NCI-H1417 (cell line): Measurements from ENCODE around the gene CASP3.
"Not testable (repeated sequence)": the region's sequence is repeated elsewhere in the genome, so short reads cannot be mapped to it uniquely, and the experiment has no call there.

ENCODE experiments used
- DNase-seq, 3 experiments: peaks; one replicate each; lab custom pipeline; 2025; lab: John Stamatoyannopoulos, UW

Gene CASP3

GRCh38 chr4:184635381-184635780, 13.9 kb downstream of the CASP3 start:
- DNase-seq = no peak

GRCh38 chr4:184632842-184633241, 16.4 kb downstream of the CASP3 start:
- DNase-seq = no peak

- no peak for DNase-seq
Observed at GRCh38 chr4:184628103-184628502, 21.1 kb downstream of the CASP3 start.

GRCh38 chr4:184625783-184626596, 23.3 kb downstream of the CASP3 start:
- DNase-seq = not testable (repeated sequence)

DNA sequence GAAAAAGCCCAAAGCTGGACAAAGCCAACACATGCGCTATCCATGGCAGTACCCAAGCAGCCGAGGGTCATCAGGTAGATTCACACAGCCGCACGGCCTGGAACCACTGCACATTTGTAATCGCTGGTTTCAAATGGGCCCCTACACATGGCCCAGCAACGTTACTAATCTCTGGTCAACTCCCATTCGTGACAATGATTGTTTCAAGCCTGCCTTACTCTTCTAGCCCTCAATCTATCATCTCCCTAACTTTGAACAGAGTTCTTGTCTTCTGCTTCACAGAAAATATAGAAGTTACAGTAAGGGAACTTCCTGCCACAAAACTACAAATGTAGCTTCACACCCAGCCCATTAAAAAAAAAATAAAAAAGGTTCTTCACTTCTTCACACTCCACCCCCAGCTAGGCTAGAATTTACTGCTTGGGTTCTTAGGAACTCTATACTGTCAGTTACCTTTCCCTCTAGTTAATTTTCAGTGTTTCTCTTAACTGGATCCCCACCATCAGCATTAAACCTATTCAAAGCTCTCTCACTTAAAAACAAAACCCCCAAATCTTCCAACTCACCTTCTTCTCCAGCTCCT, 24.2 kb downstream of the CASP3 start:
- DNase-seq = no peak

DNA sequence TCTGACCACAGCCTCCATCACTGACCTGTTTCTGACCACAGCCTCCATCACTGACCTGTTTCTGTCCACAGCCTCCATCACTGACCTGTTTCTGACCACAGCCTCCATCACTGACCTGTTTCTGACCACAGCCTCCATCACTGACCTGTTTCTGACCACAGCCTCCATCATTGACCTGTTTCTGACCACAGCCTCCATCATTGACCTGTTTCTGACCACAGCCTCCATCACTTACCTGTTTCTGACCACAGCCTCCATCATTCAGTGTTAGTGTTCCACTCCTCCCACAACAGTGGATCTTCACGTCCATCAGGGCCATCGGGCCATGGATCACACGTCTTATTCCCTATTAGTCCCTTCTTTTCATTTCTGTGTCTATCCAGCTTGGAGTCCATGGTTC, 24.7 kb downstream of the CASP3 start:
- DNase-seq = not testable (repeated sequence)

- no peak for DNase-seq
Observed at GRCh38 chr4:184621518-184621917, 27.7 kb downstream of the CASP3 start.

GRCh38 chr4:184620212-184620867, 28.9 kb downstream of the CASP3 start:
- DNase-seq = no peak

- DNase-seq = no peak
Observed at GRCh38 chr4:184617600-184618196, 31.5 kb downstream of the CASP3 start.

DNA sequence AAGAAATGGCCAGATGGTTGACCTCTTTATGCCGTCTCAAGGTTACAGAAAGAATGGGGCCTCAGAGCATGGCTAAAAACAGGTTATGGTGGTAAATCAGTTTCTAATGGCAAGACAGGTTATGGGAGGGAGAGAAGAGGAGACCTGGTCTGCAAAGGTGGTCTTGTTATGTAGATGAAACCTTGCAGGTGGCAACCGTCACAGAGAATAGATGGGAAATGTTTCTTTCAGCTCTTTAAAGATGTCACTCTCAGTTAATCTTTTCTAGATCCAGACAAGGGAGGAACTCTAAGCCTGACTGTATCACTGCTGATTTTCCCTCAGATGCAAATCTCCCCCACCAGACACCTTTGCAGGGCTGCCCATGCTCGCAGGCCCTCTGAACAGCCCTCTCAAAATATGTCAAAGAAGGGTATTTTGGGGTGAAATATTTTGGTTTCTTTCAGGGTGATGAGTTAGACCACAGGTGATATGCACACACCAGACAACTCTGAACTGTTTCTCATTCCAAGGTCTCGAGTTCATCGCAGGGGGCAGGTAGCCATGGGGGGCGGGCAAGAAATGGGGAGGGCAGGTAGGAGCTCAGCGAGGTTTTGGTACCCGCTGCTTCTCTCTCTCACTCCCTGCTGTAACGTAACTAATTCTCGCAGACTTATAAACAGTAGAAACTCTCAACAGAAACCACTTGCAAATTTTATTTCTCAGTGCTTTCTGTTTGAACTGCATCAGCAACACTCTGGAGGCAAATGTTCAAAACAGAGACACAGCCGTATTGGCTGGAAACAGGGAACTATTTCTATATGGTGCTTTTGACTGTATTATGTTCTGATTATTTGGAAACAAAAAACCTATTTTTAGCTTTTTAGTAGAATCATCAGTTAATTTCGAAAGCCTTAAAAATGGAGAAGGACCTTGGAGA, 32.4 kb downstream of the CASP3 start:
- no peak for DNase-seq

DNA sequence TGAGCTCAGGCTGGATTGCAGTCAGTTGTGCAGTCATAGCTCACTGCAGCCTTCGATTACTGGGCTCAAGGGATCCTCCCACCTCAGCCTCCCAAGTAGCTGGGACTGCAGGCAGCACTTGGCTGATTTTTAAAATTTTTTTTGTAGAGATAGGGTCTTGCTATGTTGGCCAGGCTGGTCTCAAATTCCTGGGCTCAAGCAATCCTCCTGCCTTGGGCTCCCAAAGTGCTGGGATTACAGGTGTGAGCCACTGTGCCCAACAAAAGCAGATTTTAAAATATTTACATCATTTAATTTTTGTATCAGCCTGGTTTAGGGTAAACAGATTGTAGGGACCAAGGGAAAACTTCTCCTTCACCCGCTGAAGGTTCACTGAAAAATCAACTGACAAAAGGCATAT, 33.1 kb downstream of the CASP3 start:
- DNase-seq = not testable (repeated sequence)

DNA sequence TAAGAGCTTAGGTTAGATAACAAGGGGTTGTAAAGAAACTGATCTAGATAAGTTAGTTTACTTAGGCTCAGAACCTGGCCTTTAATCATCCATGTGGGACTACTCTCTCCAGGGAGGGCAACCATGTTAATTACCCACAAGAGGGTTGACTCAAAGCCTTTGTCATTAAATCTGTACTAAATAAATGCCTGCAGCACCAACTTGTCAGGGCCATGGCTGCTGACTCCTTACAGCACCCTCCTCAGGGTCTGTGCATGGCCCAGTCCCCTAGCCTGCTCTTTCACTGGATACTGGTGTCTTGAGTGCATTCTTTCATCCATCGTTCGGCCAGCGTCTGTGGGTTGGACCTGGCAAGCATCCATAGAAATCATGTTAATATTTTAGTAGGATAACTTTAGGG, 34.7 kb downstream of the CASP3 start:
- DNase-seq = no peak

DNA sequence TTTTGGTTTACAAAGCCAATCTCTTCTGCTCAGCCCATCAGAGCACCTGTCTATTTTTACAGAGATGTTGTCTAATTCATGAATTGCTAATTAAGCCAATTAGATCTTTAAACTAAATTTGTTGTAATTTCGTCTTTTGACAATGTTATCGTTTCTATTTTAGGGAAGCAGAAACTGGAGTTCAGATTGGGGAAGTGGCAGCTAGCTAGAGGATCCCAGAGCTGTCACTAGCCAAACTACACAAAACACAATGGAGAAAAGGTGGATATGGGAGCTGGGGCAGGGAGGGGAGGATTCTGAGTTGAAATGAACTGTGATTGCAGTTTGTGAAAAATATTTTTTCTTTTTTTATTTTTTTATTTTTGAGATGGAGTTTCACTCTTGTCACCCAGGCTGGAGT, 35.8 kb downstream of the CASP3 start:
- no peak for DNase-seq

DNA sequence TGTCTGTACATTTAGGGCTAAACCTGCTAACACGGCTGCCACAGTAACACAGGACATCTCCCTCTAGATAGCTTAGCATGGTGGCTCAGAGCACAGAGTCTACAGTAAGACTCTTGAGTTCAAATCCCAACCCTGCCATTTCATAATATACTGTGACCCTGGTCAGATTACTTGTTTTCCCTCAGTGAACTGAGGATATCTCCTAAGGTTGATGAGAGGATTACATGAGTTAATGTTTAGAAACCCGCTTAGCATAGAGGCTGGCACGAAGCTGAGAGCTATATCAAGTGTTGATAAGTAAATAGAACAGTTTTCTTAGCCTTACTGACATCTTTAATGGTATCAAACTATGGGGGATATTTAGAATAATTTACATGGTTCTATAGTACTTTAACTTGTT, 37.2 kb downstream of the CASP3 start:
- no peak for DNase-seq

DNA sequence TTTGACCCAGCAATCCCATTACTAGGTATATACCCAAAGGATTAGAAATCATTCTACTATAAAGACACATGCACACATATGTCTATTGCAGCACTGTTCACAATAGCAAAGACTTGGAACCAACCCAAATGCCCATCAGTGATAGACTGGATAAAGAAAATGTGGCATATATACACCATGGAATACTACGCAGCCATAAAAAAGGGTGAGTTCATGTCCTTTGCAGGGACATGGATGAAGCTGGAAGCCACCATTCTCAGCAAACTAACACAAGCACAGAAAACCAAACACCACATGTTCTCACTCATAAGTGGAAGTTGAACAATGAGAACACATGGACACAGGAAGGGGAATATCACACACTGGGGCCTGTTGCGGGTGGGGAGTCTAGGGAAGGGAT, 41.8 kb downstream of the CASP3 start:
- not testable (repeated sequence) for DNase-seq

GRCh38 chr4:184602857-184603256, 46.4 kb downstream of the CASP3 start:
- DNase-seq = not testable (repeated sequence)

GRCh38 chr4:184600982-184601381, 48.3 kb downstream of the CASP3 start:
- not testable (repeated sequence) for DNase-seq

GRCh38 chr4:184599492-184600135, 49.6 kb downstream of the CASP3 start:
- DNase-seq = no peak

- DNase-seq = no peak
Observed at GRCh38 chr4:184598753-184599491, 50.3 kb downstream of the CASP3 start.

DNA sequence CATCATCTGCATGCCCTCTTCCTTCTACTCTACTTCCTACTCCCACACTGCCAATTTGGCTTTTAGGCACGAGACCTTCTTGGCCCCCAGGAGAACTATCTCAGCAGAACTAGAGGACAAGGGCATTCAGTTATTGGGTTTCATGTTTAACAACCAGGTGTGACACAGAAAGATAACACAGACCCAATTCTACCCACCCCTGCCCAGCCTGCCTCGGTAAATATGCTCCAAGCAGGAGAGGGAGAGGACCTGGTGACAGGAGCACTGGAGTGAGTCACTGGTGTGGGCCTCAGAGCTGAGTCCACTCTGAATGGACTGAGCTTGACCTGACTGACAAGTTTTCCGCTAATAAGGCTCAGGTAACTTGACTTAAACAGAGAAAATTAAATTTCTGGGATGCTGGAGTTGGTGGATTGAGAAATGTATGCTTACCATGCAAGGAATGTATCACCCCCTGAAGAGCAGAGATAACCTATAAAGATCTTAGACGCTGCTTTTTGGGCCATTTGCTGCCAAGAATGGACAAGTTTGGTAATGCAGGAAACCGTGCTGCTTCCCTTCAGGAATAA, 52.5 kb downstream of the CASP3 start:
- no peak for DNase-seq
